HG03196 (cell line): ENCODE data around the gene CCDC195.

Source experiments
- ATAC-seq: cut with Tn5 transposase; IDR thresholded peaks from one replicate; pipeline ENCODE4 v1.9.1; 2021; ENCODE audit not compliant: unreplicated experiment

The CCDC195 gene

GRCh38 chr2:224716201-224716600 lies at the start of gene CCDC195:
Gene CCDC195 (minus strand): TSS chr2:224716365. CDS start chr2:224716365, 0 bp downstream.
- ATAC-seq, result no peak

GRCh38 chr2:224764565-224765236 lies 48.5 kb upstream of the CCDC195 start:
- no peak for ATAC-seq

GRCh38 chr2:224757934-224758548 lies 41.9 kb upstream of the CCDC195 start:
- ATAC-seq, result no peak

- no peak for ATAC-seq
Observed at GRCh38 chr2:224753743-224754540, 37.8 kb upstream of the CCDC195 start.

GRCh38 chr2:224751996-224752698 lies 36.0 kb upstream of the CCDC195 start:
- ATAC-seq, result no peak

GRCh38 chr2:224749136-224749535 lies 33.0 kb upstream of the CCDC195 start:
- ATAC-seq, result no peak

GRCh38 chr2:224747765-224748164 lies 31.6 kb upstream of the CCDC195 start:
- ATAC-seq, result no peak

GRCh38 chr2:224736227-224736626 lies 20.1 kb upstream of the CCDC195 start:
- no peak for ATAC-seq

- ATAC-seq, result no peak
Observed at GRCh38 chr2:224734949-224735348, 18.8 kb upstream of the CCDC195 start.

- no peak for ATAC-seq
Observed at GRCh38 chr2:224731665-224732064, 15.5 kb upstream of the CCDC195 start.

- no peak for ATAC-seq
Observed at GRCh38 chr2:224729435-224729834, 13.3 kb upstream of the CCDC195 start.

- ATAC-seq, result no peak
Observed at GRCh38 chr2:224724331-224724730, 8.2 kb upstream of the CCDC195 start.

GRCh38 chr2:224723586-224724217 lies 7.5 kb upstream of the CCDC195 start:
- ATAC-seq, result no peak

GRCh38 chr2:224722770-224723169 lies 6.6 kb upstream of the CCDC195 start:
- ATAC-seq, result no peak

GRCh38 chr2:224722250-224722649 lies 6.1 kb upstream of the CCDC195 start:
- ATAC-seq, result no peak

GRCh38 chr2:224716921-224717320 lies 756 bp upstream of the CCDC195 start:
- no peak for ATAC-seq

GRCh38 chr2:224711859-224712665 lies 4.1 kb downstream of the CCDC195 start:
- no peak for ATAC-seq

- no peak for ATAC-seq
Observed at GRCh38 chr2:224711381-224711780, 4.8 kb downstream of the CCDC195 start.

GRCh38 chr2:224709301-224709700 lies 6.9 kb downstream of the CCDC195 start:
- no peak for ATAC-seq

- ATAC-seq, result no peak
Observed at GRCh38 chr2:224694502-224694901, 21.7 kb downstream of the CCDC195 start.
